HepG2 (cell line): Measurements from ENCODE around the gene CARMIL1. TPM values are rescaled to one million over a fixed set of nuclear protein-coding genes. Genes with fewer than 3 reads are reported as not detected.

Source experiments
- ATAC-seq: fragments of 200-7000 bp; cut with Tn5 transposase; 3 replicates; pipeline ENCODE4 v1.9.1; 2020; ENCODE audit warnings: mild to moderate bottlenecking, moderate library complexity
- BruUV-seq: library from RNA; stranded (reverse); fragments of 400-500 nt; replicated peaks from 2 replicates; lab custom pipeline; 2021; lab: Mats Ljungman, UMichigan
- CTCF ChIA-PET: fragments of 300-600 bp; formaldehyde crosslinking; extraction: SDS; loops from one replicate; lab custom pipeline; 2021; ENCODE audit warnings: low total read pairs, inconsistent platforms, low intra/inter-chr PET ratio; lab: Yijun Ruan, JAX
- POLR2A ChIA-PET: fragments of 350-600 bp; sonication (Branson Sonifier 250); formaldehyde crosslinking; loops from one replicate; lab custom pipeline; 2020; ENCODE audit warnings: antibody characterized with exemption, inconsistent platforms; lab: Yijun Ruan, JAX
- DNase-seq: peaks from one replicate; pipeline ENCODE4 v3.0.0-alpha.2; 2015; ENCODE audit warnings: low spot score
- FAIRE-seq: peaks from 3 replicates; lab custom pipeline; 2011; peaks lifted over from hg19 to GRCh38; lab: Jason Lieb, UNC
- H2AFZ ChIP-seq: one replicate; pipeline ENCODE4 v1.6.1; 2011; ENCODE audit warnings: low read length, inconsistent platforms
- H3K27ac ChIP-seq: fragments of 300-600 bp; 3 replicates; pipeline ENCODE4 v1.8.0; 2011; ENCODE audit warnings: mixed run types, mild to moderate bottlenecking, mixed read lengths, low read length, inconsistent platforms; ENCODE audit not compliant: insufficient read depth; ENCODE audit errors: extremely low read length
- H3K27me3 ChIP-seq, 2 experiments: fragments of 200-600 bp in 1 of 2; 2 replicates in 1 of 2; 3 replicates in 1 of 2; pipeline versions ENCODE4 v1.6.0 to v1.8.0; 2011; ENCODE audit warnings: low read length in 2 of 2, mild to moderate bottlenecking in 2 of 2, moderate library complexity in 2 of 2, inconsistent platforms in 1 of 2; ENCODE audit not compliant: insufficient read depth in 2 of 2, control insufficient read depth in 1 of 2
- H3K36me3 ChIP-seq, 2 experiments: fragments of 200-600 bp in 1 of 2; replicated peaks in 1 of 2; 2 replicates in 1 of 2; 3 replicates in 1 of 2; pipeline versions ENCODE4 v1.5.1 to v1.8.0; 2011; ENCODE audit warnings: low read length in 2 of 2, inconsistent platforms in 1 of 2; ENCODE audit not compliant: insufficient read depth in 2 of 2, control insufficient read depth in 1 of 2
- H3K4me1 ChIP-seq: 2 replicates; pipeline ENCODE4 v1.5.1; 2012; ENCODE audit warnings: low read length, inconsistent platforms; ENCODE audit not compliant: insufficient read depth
- H3K4me2 ChIP-seq: 2 replicates; pipeline ENCODE4 v1.6.0; 2011; ENCODE audit warnings: low read depth, low read length, inconsistent platforms
- H3K4me3 ChIP-seq, 3 experiments: fragments of 200-600 bp in 1 of 3; sonication (generic), shearing (Covaris generic) in 1 of 3; replicated peaks in 1 of 3; 2 replicates each; pipeline ENCODE4 v1.5.1; 2011 to 2016; ENCODE audit warnings: low read length in 3 of 3, inconsistent platforms in 2 of 3, low read depth in 2 of 3, mild to moderate bottlenecking in 2 of 3, control low read depth in 1 of 3, mixed read lengths in 1 of 3; ENCODE audit not compliant: insufficient read depth in 1 of 3
- H3K79me2 ChIP-seq: one replicate; pipeline ENCODE4 v1.6.1; 2011; ENCODE audit warnings: low read length, inconsistent platforms; ENCODE audit not compliant: insufficient read depth
- H3K9ac ChIP-seq: 2 replicates; pipeline ENCODE4 v1.6.0; 2011; ENCODE audit warnings: mild to moderate bottlenecking, low read depth, low read length, inconsistent platforms; ENCODE audit not compliant: insufficient read depth
- H3K9me3 ChIP-seq: 2 replicates; pipeline ENCODE4 v1.5.1; 2012; ENCODE audit warnings: mild to moderate bottlenecking, low read length
- H4K20me1 ChIP-seq: 2 replicates; pipeline ENCODE4 v1.6.0; 2011; ENCODE audit warnings: inconsistent platforms, mild to moderate bottlenecking, low read length, moderate library complexity; ENCODE audit not compliant: insufficient read depth
- ADNP ChIP-seq: sonication (generic); formaldehyde crosslinking; IDR thresholded peaks from 2 replicates; pipeline ENCODE4 v1.4.0; 2020; ENCODE audit warnings: missing genetic modification reagents
- EHMT2 ChIP-seq: fragments of 200-600 bp; sonication (generic); IDR thresholded peaks from 2 replicates; pipeline ENCODE4 v1.7.0; 2017; ENCODE audit warnings: antibody characterized with exemption, low read depth, low read length, borderline replicate concordance
- GPN1 ChIP-seq: sonication (generic); formaldehyde crosslinking; IDR thresholded peaks from 2 replicates; pipeline ENCODE4 v1.5.1; 2020; ENCODE audit warnings: missing genetic modification reagents, borderline replicate concordance
- KDM3A ChIP-seq: IDR thresholded peaks from 2 replicates; pipeline ENCODE4 v1.6.1; 2018; ENCODE audit warnings: low read depth, missing compliant biosample characterization
- KLF11 ChIP-seq: IDR thresholded peaks from 2 replicates; pipeline ENCODE4 v1.6.1; 2016; ENCODE audit warnings: missing compliant biosample characterization
- MTF2 ChIP-seq: sonication (generic); formaldehyde crosslinking; IDR thresholded peaks from 2 replicates; pipeline ENCODE4 v1.5.0; 2020; ENCODE audit warnings: missing genetic modification reagents, borderline replicate concordance
- NCOR1 ChIP-seq: fragments of 200-600 bp; sonication (generic); IDR thresholded peaks from 2 replicates; pipeline ENCODE4 v1.7.0; 2017; ENCODE audit warnings: antibody characterized with exemption, low read length, borderline replicate concordance
- PHF5A ChIP-seq: IDR thresholded peaks from one replicate; pipeline ENCODE4 v1.6.1; 2018; ENCODE audit warnings: low read depth, missing genetic modification reagents; ENCODE audit not compliant: unreplicated experiment
- RARG ChIP-seq: sonication (generic); formaldehyde crosslinking; IDR thresholded peaks from 2 replicates; pipeline ENCODE4 v1.4.0; 2020; ENCODE audit warnings: low read depth, mild to moderate bottlenecking, missing genetic modification reagents
- SP2 ChIP-seq: sonication (generic); formaldehyde crosslinking; IDR thresholded peaks from 2 replicates; pipeline ENCODE4 v1.5.1; 2020; ENCODE audit warnings: mild to moderate bottlenecking, missing genetic modification reagents
- SRSF1 ChIP-seq: fragments of 200-400 bp; formaldehyde crosslinking; optimal IDR thresholded peaks from 2 replicates; pipeline ENCODE3; 2017; ENCODE audit warnings: mild to moderate bottlenecking, low read depth, low read length, moderate library complexity
- TRIM24 ChIP-seq: sonication (generic); formaldehyde crosslinking; IDR thresholded peaks from 2 replicates; pipeline ENCODE4 v1.8.0; 2022; ENCODE audit warnings: mild to moderate bottlenecking, missing genetic modification reagents
- ZNF260 ChIP-seq: sonication (generic); formaldehyde crosslinking; IDR thresholded peaks from 2 replicates; pipeline ENCODE4 v1.4.0; 2020; ENCODE audit warnings: missing genetic modification reagents, low read depth, mild to moderate bottlenecking, borderline replicate concordance
- ZNF549 ChIP-seq: sonication (generic); formaldehyde crosslinking; IDR thresholded peaks from 2 replicates; pipeline ENCODE4 v1.5.0; 2020; ENCODE audit warnings: missing genetic modification reagents
- ZNF660 ChIP-seq: sonication (generic); formaldehyde crosslinking; IDR thresholded peaks from 2 replicates; pipeline ENCODE4 v1.5.1; 2020; ENCODE audit warnings: mild to moderate bottlenecking, low read depth, missing genetic modification reagents, borderline replicate concordance
- ZNF75D ChIP-seq: sonication (generic); formaldehyde crosslinking; IDR thresholded peaks from 2 replicates; pipeline ENCODE4 v1.8.1; 2023; ENCODE audit warnings: missing genetic modification reagents, mild to moderate bottlenecking, borderline replicate concordance
- WGBS: methylation state at CpG from one replicate; pipeline ENCODE4 v1.1.6; 2017; ENCODE audit warnings: low lambda C conversion rate; 5-methylcytosine and 5-hydroxymethylcytosine counted together
- in situ Hi-C: cut with HindIII; loops from 2 replicates; pipeline ENCODE4 v1.10.0; 2017; ENCODE audit warnings: low pct_unique_long_range_greater_than_20kb; ENCODE audit not compliant: extremely low pct_ligation_motif_present
- intact Hi-C: fragments of 100-400 bp; cut with micrococcal nuclease; formaldehyde crosslinking; loops from one replicate; pipeline ENCODE4 v1.10.0; 2022; ENCODE audit not compliant: unreplicated experiment
- polyA plus RNA-seq, 8 experiments: library from polyadenylated mRNA; depleted of rRNA in 3 of 8; stranded (reverse) in 7 of 8; unstranded in 1 of 8; fragments of >200 nt; fragmentation: Illumina TruSeq in 4 of 8; extraction: Trizol in 4 of 8; gene quantifications; 2 replicates each; pipeline versions ENCODE4 v1.2.1 to v1.2.3, GENCODE V29; 2011 to 2016; ENCODE audit warnings: low read depth in 4 of 8, missing spikeins in 1 of 8, mixed read lengths in 1 of 8; ENCODE audit not compliant: insufficient read depth in 1 of 8
- total RNA-seq, 5 experiments: library from RNA; depleted of rRNA; stranded (reverse); fragments of >200 nt; fragmentation: Illumina TruSeq; extraction: Trizol; gene quantifications; 2 replicates each; pipeline ENCODE4 v1.2.3, GENCODE V29; 2016; ENCODE audit warnings: low read depth in 1 of 5
- TF ChIP-seq, protein P1 (sequence below): sonication (generic); IDR thresholded peaks from 2 replicates; pipeline ENCODE4 v1.6.1; 2016; ENCODE audit warnings: low read depth, borderline replicate concordance
- TF ChIP-seq, protein P2 (sequence below): IDR thresholded peaks from 2 replicates; pipeline ENCODE4 v1.6.1; 2016; ENCODE audit warnings: missing genetic modification reagents, missing compliant biosample characterization

The CARMIL1 gene
- total and polyA plus RNA-seq, 2 of the 13 experiments (the other 11 are each of a cell fraction or from before 2014, with no cell fraction given) = 1.8 to 2.6 TPM

DNA sequence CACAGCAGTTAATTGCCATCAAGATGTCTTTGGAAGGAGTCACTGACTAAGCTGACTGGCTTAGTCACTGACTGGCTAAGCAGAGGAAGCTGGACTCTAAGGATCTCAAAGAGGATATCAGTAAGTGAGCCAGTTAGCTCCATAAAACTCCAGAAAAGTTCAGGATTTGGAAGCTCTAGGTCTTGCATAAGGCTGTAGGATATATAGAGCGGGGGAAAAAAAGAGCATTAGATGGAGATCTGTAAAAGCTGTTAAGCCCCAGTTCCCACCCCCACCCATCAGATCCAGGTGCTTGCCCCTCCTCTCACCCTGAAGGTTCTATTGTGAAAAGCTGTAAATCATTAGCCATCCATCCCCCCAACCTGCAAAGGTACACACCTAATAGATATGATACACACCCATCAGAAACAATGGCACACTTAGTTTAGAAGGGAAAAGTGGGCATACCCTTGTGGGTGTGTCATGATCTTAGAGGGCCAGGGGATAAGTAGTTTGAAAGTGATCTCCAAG is 32.2 kb downstream of the CARMIL1 start:
- Histone ChIP-seq H3K27ac (no peak overlapping the region), H3K79me2 (no peaks in the 10 kb centered on the region), H3K9me3 (no peaks in the 10 kb centered on the region), H4K20me1 (no peaks in the 10 kb centered on the region), H3K4me1 (no peaks in the 10 kb centered on the region), H3K4me2 (no peak overlapping the region), H3K27me3 (no peaks in the 10 kb centered on the region), H2AFZ (no peak overlapping the region), H3K9ac (no peak overlapping the region), H3K36me3 (no peaks in the 10 kb centered on the region), H3K4me3 (no peak overlapping the region)
- TF ChIP-seq ZNF75D (CRISPR knock-in tag) (0 out of 2 replicates have a peak, but pooled peaks have one; percentile 64), EHMT2 (no peak)
- POLR2A ChIA-PET = interaction anchor here (0.5 kb wide), 1 partner anchor 565 kb away, joined by 3 read pairs; no protein-coding TSS in a partner anchor
- FAIRE-seq (no peak), ATAC-seq (no peak), DNase-seq (no peak)
- no TSS peak for BruUV-seq
- WGBS = 63% methylated on average over 1 of the region's 1 CpG
- in situ Hi-C loops = no loop called here
- CTCF ChIA-PET = no interaction called here
- intact Hi-C loops = no loop called here

DNA sequence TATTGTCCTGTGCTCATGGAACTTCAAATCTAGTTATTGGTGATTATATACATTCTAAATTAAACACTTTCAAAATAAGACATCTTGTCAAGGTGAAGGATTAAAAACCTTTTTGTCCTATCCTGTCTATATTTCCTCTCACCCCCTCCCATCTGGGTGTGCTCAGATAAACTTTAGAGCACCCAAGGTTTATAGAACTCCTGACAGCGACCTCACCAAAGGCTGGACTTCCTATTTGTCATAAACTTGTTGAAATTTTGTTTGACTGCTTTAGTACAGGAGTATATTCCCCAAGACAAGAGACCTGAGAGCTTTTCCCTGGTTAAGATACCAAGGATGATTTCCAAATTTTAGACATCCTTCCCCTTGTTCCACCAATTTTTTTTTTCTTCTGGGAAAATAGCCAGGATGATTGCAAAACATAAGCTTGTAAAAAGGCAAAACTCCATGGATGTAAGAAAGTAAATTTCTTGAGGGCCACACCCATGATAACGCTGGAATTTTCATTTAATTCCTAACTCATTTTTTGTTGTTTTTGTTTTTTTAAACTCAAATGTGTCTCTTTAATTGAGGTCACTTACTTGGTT is 33.0 kb downstream of the CARMIL1 start:
- in situ Hi-C loops = no loop called here
- TF ChIP-seq TRIM24 (CRISPR knock-in tag) = no peak
- TF ChIP-seq KLF11 (CRISPR knock-in tag) = no peak
- TF ChIP-seq MTF2 (CRISPR knock-in tag) = no peak
- no peak for TF ChIP-seq RARG (CRISPR knock-in tag)
- no peak for TF ChIP-seq NCOR1
- no peak for TF ChIP-seq ZNF549 (CRISPR knock-in tag)
- no peak for TF ChIP-seq GPN1 (CRISPR knock-in tag)
- TF ChIP-seq ZNF260 (CRISPR knock-in tag) = no peak
- TF ChIP-seq ZNF660 = no peak
- TF ChIP-seq, protein P1, sequence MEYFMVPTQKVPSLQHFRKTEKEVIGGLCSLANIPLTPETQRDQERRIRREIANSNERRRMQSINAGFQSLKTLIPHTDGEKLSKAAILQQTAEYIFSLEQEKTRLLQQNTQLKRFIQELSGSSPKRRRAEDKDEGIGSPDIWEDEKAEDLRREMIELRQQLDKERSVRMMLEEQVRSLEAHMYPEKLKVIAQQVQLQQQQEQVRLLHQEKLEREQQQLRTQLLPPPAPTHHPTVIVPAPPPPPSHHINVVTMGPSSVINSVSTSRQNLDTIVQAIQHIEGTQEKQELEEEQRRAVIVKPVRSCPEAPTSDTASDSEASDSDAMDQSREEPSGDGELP = no peak
- TF ChIP-seq PHF5A (CRISPR knock-in tag) = no peak
- TF ChIP-seq ADNP (CRISPR knock-in tag) = no peak
- no peak for TF ChIP-seq KDM3A
- TF ChIP-seq SRSF1 = no peak
- TF ChIP-seq, protein P2, sequence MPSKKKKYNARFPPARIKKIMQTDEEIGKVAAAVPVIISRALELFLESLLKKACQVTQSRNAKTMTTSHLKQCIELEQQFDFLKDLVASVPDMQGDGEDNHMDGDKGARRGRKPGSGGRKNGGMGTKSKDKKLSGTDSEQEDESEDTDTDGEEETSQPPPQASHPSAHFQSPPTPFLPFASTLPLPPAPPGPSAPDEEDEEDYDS (CRISPR knock-in tag) = no peak
- no peak for TF ChIP-seq SP2 (CRISPR knock-in tag)
- Histone ChIP-seq H2AFZ (no peak overlapping the region), H3K4me3 (no peak overlapping the region), H3K4me2 (no peak overlapping the region), H3K9me3 (no peaks in the 10 kb centered on the region), H3K4me1 (no peaks in the 10 kb centered on the region), H3K27me3 (no peaks in the 10 kb centered on the region), H3K27ac (no peak overlapping the region), H3K9ac (no peak overlapping the region), H3K36me3 (no peaks in the 10 kb centered on the region), H3K79me2 (no peaks in the 10 kb centered on the region), H4K20me1 (no peaks in the 10 kb centered on the region)
- no peak for DNase-seq
- CTCF ChIA-PET = no interaction called here
- intact Hi-C loops = no loop called here
- no peak for ATAC-seq
- no peak for FAIRE-seq
- WGBS = 24% methylated on average over 2 of the region's 2 CpGs
- POLR2A ChIA-PET = no interaction called here
- no TSS peak for BruUV-seq
